ENCODE measurements around the gene POU3F2. TPM values are rescaled to one million over a fixed set of nuclear protein-coding genes. Genes with fewer than 3 reads are reported as not detected.

POU3F2 gene
- total and polyA plus RNA-seq, 11 donors, result 0.01 TPM; not detected in 10

DNA sequence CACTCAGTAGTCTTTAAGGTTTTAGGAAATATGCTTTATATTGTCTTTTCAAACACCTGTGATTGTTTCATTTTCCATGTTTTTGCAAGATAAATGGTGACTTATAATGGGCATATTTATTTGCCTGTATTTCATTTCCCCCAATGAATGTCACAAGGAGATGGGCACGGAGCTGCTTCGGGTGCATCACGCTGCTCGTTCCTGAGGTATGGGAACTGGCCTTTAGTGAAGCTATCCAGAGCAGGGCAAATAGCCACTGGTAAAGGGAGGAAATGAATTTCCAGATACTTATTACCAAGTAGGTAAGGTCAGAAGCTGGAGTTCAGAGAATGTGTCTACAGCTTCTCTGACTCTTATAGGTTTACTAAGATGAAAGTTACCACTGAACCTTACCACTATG is 3.7 kb downstream of the POU3F2 start:
- Histone ChIP-seq H3K4me1 (peaks cover 2 to 38% (median 18%) of the 10 kb centered on the region in 12 donors), H3K27me3 (peaks cover 63 to 100% (median 94%) of the 10 kb centered on the region in 9 donors)

DNA sequence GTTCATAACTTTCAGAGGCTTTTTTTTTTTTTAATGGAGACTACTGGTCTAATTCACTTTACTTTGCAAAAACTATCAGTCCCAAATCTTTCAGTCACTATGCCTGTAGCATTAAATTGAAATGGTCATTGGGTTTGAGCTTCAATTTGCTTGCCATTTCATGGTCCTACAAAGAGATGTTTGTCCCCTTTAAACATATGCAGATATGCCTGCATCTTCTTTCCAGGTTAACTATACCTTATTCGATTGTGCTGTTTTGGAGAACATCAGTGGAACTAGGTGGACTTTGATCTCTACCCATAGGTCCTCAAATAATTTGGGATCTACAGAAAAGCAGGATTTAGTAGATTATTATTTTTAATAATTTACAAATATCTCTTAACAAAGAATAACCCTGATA is 4.6 kb downstream of the POU3F2 start:
- intact Hi-C loops (cut with DNase I), result loop anchor here in 1 of 10 donors (10.0 kb wide), 1 partner anchor 276 kb away; no protein-coding TSS in a partner anchor
- ATAC-seq (no peak), DNase-seq (no peak)
- H3K27ac ChIP-seq, result no peak overlapping the region
- no peaks in the 10 kb centered on the region for H3K9me3 ChIP-seq
- WGBS, 4 donors, result 16 to 42% (median 34%) methylated on average over 1 of the region's 1 CpG
- H3K4me1 ChIP-seq, result peaks cover 2 to 36% (median 13%) of the 10 kb centered on the region in 12 donors
- no peaks in the 10 kb centered on the region for H3K36me3 ChIP-seq
- TF ChIP-seq, protein P1, sequence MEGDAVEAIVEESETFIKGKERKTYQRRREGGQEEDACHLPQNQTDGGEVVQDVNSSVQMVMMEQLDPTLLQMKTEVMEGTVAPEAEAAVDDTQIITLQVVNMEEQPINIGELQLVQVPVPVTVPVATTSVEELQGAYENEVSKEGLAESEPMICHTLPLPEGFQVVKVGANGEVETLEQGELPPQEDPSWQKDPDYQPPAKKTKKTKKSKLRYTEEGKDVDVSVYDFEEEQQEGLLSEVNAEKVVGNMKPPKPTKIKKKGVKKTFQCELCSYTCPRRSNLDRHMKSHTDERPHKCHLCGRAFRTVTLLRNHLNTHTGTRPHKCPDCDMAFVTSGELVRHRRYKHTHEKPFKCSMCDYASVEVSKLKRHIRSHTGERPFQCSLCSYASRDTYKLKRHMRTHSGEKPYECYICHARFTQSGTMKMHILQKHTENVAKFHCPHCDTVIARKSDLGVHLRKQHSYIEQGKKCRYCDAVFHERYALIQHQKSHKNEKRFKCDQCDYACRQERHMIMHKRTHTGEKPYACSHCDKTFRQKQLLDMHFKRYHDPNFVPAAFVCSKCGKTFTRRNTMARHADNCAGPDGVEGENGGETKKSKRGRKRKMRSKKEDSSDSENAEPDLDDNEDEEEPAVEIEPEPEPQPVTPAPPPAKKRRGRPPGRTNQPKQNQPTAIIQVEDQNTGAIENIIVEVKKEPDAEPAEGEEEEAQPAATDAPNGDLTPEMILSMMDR (IDR thresholded peaks at IDR 0.05), result no peak
- no peak for TF ChIP-seq POLR2A (IDR thresholded peaks at IDR 0.05)
- peaks cover 71 to 100% (median 98%) of the 10 kb centered on the region in 9 donors for H3K27me3 ChIP-seq
- H3K4me3 ChIP-seq, result no peak overlapping the region

More for the DNA sequence above, 3.7 kb downstream of the POU3F2 start:
- no peak overlapping the region for H3K27ac ChIP-seq
- DNase-seq (no peak), ATAC-seq (no peak)
- 21 to 29% (median 24%) methylated on average over 4 of the region's 4 CpGs for WGBS, 4 donors
- H3K36me3 ChIP-seq, result no peaks in the 10 kb centered on the region
- intact Hi-C loops (cut with DNase I), result loop anchor here in 1 of 10 donors (10.0 kb wide), 1 partner anchor 277 kb away; no protein-coding TSS in a partner anchor
- TF ChIP-seq, protein P1 (IDR thresholded peaks at IDR 0.05), result no peak
- TF ChIP-seq POLR2A (IDR thresholded peaks at IDR 0.05), result no peak
- H3K9me3 ChIP-seq, result no peaks in the 10 kb centered on the region
- H3K4me3 ChIP-seq, result no peak overlapping the region

DNA sequence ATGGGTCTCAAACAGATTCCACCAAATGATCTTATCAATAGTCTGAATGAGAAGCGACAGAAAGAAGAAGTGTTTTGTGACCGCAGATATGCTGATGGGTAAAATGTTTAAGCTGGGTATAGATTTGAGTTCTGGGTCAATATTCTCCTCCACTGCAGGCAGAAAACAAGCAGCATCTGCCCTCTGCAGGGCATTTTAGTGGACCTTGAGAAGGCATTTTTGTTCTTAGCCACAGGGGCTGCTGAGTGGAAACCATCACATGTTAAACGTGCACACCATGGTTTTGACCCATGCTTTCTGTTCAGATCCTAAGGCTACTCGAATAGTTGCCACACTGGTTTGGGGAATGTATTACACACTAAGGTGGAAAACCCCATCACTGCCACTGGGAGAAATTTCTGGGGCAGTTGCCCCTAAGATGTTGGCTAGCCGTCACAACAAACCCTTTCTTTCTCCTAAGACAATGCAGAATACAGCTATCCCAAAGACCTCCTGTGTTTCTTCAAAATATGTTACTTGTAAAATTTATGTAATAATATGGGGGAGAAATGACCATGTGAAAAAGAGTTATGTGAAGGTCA is 5.5 kb downstream of the POU3F2 start:
- Histone ChIP-seq H3K4me3 (no peak overlapping the region), H3K4me1 (peaks cover 2 to 36% (median 17%) of the 10 kb centered on the region in 12 donors), H3K9me3 (no peaks in the 10 kb centered on the region), H3K27me3 (peaks cover 77 to 100% (median 99%) of the 10 kb centered on the region in 9 donors), H3K36me3 (no peaks in the 10 kb centered on the region), H3K27ac (no peak overlapping the region)
- no peak for TF ChIP-seq POLR2A (IDR thresholded peaks at IDR 0.05)
- TF ChIP-seq, protein P1 (IDR thresholded peaks at IDR 0.05), result no peak
- ATAC-seq (no peak), DNase-seq (no peak)
- intact Hi-C loops (cut with DNase I), result loop anchor here in 5 of 10 donors (5.0 to 10.0 kb wide), 3 partner anchors 275 to 1345 kb away; no protein-coding TSS in a partner anchor
- 23 to 40% (median 34%) methylated on average over 5 of the region's 5 CpGs for WGBS, 4 donors

DNA sequence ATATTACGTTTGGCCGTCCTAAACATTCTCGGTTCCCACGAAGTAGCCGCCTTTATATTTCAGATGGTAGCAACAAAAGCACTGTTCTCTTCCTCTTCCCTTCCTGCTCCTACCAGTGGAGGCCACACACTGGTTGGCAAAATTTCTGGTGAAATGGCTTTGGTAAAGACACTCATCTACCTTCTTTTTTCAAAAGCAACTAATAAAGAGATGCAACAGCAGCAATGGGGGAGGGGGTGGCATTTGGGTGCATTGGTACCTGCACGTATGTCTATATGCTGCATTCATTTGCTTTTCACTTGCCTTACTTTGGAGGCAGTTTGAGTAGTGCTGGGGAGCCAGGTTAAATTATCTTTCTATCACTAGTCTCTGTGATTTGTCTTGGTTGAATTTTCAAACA is 6.0 kb downstream of the POU3F2 start:
- 44 to 61% (median 58%) methylated on average over 6 of the region's 6 CpGs for WGBS, 4 donors
- H3K27me3 ChIP-seq, result peaks cover 78 to 100% (median 100%) of the 10 kb centered on the region in 9 donors
- H3K27ac ChIP-seq, result no peak overlapping the region
- no peak for DNase-seq
- H3K36me3 ChIP-seq, result no peaks in the 10 kb centered on the region
- no peaks in the 10 kb centered on the region for H3K9me3 ChIP-seq
- TF ChIP-seq, protein P1 (IDR thresholded peaks at IDR 0.05), result no peak
- TF ChIP-seq POLR2A (IDR thresholded peaks at IDR 0.05), result no peak
- peaks cover under 1 to 36% (median 18%) of the 10 kb centered on the region in 12 donors for H3K4me1 ChIP-seq
- intact Hi-C loops (cut with DNase I), result loop anchor here in 4 of 10 donors (5.0 to 10.0 kb wide), 3 partner anchors 274 to 1346 kb away; no protein-coding TSS in a partner anchor
- no peak for ATAC-seq
- no peak overlapping the region for H3K4me3 ChIP-seq
